GM19467 (cell line): ENCODE data around the gene DSCAM.
"Not testable (repeated sequence)": the region's sequence is repeated elsewhere in the genome, so short reads cannot be mapped to it uniquely, and the experiment has no call there.

Experiments used
- ATAC-seq: cut with Tn5 transposase; IDR thresholded peaks from one replicate; pipeline ENCODE4 v1.9.1; 2021; ENCODE audit warnings: mild to moderate bottlenecking, moderate library complexity; ENCODE audit not compliant: unreplicated experiment

The DSCAM gene

GRCh38 chr21:40337981-40338380 lies 509.0 kb downstream of the DSCAM start:
- ATAC-seq: no peak

GRCh38 chr21:40335704-40336103 lies 511.3 kb downstream of the DSCAM start:
- ATAC-seq: no peak

- no peak for ATAC-seq
These were observed 512.8 kb downstream of the DSCAM start for GRCh38 chr21:40334159-40334558.

- no peak for ATAC-seq
These were observed 513.2 kb downstream of the DSCAM start for GRCh38 chr21:40333731-40334130.

GRCh38 chr21:40331804-40332203 lies 515.2 kb downstream of the DSCAM start:
- ATAC-seq: no peak

DNA sequence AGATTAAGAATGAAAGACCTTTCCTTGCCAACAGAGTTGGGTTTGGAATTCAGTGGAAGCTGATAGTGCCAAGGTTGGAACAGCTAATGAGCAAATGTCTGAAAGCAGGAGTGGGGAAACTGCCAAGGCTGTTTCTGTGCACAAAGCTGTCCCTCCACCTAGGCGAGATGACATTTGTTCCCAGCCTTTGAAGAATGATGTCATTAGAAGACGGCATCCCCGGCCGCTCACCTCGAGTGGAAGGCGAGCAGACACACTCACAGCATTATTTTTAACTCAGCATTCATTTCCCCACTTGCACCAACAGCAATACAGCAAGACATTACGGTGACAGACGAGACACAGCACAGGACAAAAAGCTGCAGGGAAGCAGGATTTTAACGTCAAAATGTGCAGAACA lies 515.8 kb downstream of the DSCAM start:
- ATAC-seq: no peak

- no peak for ATAC-seq
These were observed 522.6 kb downstream of the DSCAM start for GRCh38 chr21:40324389-40324788.

DNA sequence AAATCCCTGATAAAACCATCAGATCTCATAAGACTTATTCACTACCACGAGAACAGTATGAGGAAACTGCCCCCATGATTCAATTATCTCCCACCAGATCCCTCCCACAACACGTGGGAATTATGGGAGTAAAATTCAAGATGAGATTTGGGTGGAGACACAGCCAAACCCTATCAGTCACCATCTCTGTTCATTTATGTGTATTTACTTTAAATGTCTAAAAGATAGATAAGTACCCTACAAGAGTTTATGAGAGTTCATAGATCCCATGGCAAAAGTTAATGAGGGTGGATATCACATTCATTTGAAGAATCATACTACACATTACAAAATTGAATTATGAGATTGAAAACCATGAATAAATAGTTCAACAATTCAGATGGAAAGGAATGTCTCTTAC lies 526.2 kb downstream of the DSCAM start:
- ATAC-seq: not testable (repeated sequence)

DNA sequence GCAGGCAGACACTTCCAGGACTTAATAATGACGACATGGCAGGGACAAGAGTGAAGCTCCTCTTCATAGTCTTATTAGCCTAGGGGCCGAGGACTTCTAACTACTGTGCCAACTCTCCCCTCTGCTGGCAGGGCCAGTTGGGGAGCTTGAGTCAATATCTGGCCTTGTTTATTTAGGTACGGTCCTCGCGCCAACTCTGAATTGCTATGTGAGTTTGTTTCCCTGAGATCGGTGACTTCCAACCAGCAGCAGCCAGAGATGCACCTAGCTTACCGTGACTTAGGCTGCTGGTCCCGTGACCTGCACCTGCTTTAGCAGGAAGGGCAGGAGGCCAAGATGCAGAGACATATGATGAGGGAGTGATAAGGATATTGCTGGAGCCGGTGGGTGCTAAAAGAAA lies 528.6 kb downstream of the DSCAM start:
- no peak for ATAC-seq

- ATAC-seq: no peak
These were observed 530.9 kb downstream of the DSCAM start for GRCh38 chr21:40316104-40316503.

GRCh38 chr21:40315626-40316025 lies 531.3 kb downstream of the DSCAM start:
- no peak for ATAC-seq

DNA sequence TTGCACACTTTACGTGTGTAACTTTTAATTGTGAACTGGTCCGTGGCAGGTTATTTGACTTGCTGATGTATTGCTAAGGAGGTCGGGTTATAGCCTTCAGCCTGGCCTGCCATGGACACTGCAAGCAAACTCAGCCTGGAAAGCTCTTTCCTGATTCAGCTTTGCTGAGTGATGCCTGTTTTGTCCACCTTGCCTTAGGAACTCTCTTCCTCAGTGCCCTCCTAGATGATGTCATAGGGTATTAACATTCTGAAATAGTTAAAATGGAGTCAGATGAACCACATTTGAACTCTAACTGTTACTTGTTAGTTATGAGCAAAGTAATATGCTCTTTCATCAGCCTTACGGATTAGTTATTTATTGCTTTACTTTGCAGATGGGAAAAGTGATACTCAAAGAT lies 533.7 kb downstream of the DSCAM start:
- ATAC-seq: no peak

DNA sequence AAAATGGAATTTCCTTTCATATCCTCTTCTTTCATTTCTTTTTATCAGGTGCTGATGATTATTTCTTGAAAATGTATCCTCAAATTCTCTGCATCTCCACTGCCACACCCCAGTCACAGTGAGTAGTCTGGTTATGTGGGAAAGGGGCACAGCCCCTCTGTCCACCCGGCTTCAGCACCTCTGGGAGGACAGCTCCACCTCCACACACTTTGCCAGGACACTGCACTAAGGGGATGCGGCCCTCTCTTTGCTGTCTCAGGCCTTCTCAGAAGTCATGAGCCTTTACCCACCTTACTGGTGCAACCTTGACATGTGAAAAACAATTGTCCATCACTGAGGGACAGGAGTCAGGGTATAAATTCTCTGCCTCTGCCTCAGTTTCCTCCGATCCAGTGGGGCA lies 546.7 kb downstream of the DSCAM start:
- ATAC-seq: no peak

DNA sequence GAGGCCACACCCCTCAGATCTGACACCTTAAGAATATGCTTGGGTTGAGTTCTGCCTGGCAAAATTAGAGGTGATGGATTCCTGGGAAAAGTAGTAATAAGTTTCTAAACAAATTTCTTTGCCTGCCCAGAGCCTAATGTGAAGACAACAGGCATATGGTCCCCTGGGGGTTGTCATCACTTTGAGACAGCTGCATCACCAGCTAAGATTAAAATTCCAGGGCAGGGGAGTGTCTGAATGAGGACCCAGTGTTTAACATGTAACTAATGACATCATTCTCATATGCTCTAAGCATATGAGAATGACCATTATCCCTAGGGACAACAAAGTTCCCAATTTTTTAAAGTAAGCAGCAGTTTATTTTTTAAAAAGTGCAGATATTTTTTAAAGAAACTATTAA lies 547.5 kb downstream of the DSCAM start:
- ATAC-seq: no peak

GRCh38 chr21:40294345-40294744 lies 552.6 kb downstream of the DSCAM start:
- no peak for ATAC-seq

- ATAC-seq: no peak
These were observed 555.4 kb downstream of the DSCAM start for GRCh38 chr21:40291560-40291959.

DNA sequence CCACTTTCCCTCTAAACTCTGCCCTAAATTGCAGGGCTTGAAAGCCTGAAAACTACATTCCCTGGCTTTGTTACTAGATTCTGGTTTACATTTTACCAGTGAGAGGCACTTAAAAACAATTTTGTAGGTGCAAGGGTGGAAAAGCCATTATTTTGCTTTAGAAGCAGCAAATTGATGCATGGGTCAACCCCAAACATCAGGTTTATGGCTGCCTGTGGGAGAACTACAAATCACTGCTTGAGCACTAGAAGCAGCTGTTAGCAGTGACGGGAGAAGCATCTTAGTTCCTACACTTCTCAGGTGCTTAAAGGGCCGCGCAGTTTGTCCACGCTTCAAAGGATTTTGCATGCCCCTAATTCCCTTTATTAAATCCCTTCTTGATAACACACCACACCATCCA lies 562.5 kb downstream of the DSCAM start:
- ATAC-seq: no peak

DNA sequence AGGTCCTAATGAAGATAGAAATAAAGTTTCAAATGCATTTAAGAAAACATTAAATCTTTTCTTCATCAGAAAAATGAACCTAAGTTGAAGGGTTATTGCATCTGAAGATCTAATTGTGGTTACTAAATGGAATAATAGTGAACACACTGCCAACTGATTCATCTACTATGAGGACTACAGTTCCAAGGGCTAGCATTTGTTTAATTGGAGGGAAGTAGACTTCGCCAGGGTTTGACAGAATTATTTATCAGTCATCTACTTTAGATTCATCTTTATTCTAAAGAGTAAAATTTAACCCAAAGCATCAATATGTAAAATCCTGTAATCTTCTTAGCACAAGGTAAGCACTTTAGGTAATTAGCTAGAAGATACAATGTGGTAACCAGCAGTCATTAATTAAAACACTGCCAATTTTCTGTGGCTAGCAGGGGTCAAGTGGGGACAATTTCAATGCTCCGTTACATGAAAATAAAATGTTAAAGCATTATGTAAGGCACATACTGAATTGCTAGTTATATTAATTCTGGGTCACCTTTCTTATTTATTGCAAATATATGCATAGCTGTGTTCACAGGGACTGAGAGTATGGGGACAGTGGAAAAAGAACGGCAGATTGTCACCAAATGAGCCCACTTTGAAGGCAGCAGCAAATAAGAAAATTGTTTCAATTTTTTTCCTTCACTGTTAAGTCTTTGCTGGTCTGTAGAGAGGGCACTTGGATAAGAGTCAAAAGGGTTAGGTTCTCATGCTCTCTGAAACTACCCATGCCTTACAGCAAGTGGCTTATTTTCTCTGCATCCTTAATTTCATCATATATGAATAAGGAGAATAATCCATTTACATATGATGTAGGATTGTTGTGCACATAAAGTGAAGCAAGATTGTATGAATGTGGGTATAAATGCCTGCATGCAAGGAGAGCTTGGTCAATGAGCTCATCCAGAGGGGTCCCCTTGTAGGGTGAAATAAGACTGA lies 563.8 kb downstream of the DSCAM start:
- ATAC-seq: no peak

- ATAC-seq: no peak
These were observed 568.6 kb downstream of the DSCAM start for GRCh38 chr21:40278345-40278744.

DNA sequence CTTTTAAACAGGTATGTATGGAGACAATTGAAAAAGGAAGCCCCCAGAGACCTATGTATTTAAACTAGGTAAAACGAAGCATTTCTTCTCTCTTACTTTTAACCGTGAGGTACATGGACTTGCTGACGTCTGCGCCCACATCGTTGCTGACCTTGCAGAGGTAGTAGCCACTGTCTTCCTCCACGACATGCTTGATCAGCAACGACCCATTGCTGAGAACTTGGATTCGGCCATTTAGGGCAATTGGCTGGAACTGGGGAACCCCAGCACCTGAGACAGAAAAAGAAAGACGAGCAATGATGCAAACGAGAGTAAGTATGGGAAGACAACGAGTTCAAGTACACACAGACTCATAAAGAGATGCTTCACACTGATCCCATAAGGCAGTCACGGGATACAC lies 571.0 kb downstream of the DSCAM start:
- ATAC-seq: no peak

GRCh38 chr21:40272037-40272436 lies 574.9 kb downstream of the DSCAM start:
- ATAC-seq: no peak

GRCh38 chr21:40271164-40271563 lies 575.8 kb downstream of the DSCAM start:
- no peak for ATAC-seq

- ATAC-seq: no peak
These were observed 576.9 kb downstream of the DSCAM start for GRCh38 chr21:40270047-40270446.
